ENCODE measurements around the gene TBC1D9B.

- no peak for TF ChIP-seq EZH2phosphoT487 (IDR thresholded peaks at IDR 0.05; ENCODE audit: borderline replicate concordance)
- TF ChIP-seq CTCF (conservative IDR thresholded peaks at IDR 0.05; ENCODE audit: low read length), result no peak
Observed at GRCh38 chr5:179863449-179864085, 44.1 kb downstream of the TBC1D9B start.

All from Loucy (cell line).